Osteoblast (primary cell): Measurements from ENCODE around the gene SLC11A1. TPM values are rescaled to one million over a fixed set of nuclear protein-coding genes. Genes with fewer than 3 reads are reported as not detected.

Experiments
- DNase-seq: peaks from one replicate; pipeline ENCODE4 v3.0.0; 2011; ENCODE audit warnings: low spot score, mixed read lengths; ENCODE audit not compliant: insufficient read length; ENCODE audit errors: missing footprints
- H2AFZ ChIP-seq: 2 replicates; pipeline ENCODE4 v1.6.0; 2011; ENCODE audit warnings: mild to moderate bottlenecking, low read length
- H3K27ac ChIP-seq: 2 replicates; pipeline ENCODE4 v1.5.1; 2011; ENCODE audit warnings: mild to moderate bottlenecking, low read depth, low read length, moderate library complexity
- H3K27me3 ChIP-seq: 2 replicates; pipeline ENCODE4 v1.6.0; 2012; ENCODE audit warnings: mild to moderate bottlenecking, control low read depth, inconsistent platforms, low read length, moderate library complexity; ENCODE audit not compliant: insufficient read depth
- H3K36me3 ChIP-seq: 2 replicates; pipeline ENCODE4 v1.5.1; 2011; ENCODE audit warnings: mild to moderate bottlenecking, low read length, control low read depth, moderate library complexity; ENCODE audit not compliant: insufficient read depth
- H3K4me1 ChIP-seq: 2 replicates; pipeline ENCODE4 v1.5.1; 2011; ENCODE audit warnings: mild to moderate bottlenecking, low read length, control low read depth, moderate library complexity; ENCODE audit not compliant: insufficient read depth
- H3K4me2 ChIP-seq: 2 replicates; pipeline ENCODE4 v1.6.0; 2011; ENCODE audit warnings: mild to moderate bottlenecking, low read length; ENCODE audit not compliant: insufficient read depth
- H3K4me3 ChIP-seq: fragments of 200-600 bp; sonication (generic); 3 replicates; pipeline ENCODE4 v1.5.1; 2012; ENCODE audit warnings: mild to moderate bottlenecking, low read length, inconsistent platforms; ENCODE audit not compliant: insufficient read depth
- H3K79me2 ChIP-seq: 2 replicates; pipeline ENCODE4 v1.6.0; 2012; ENCODE audit warnings: mild to moderate bottlenecking, low read length, control low read depth, inconsistent platforms; ENCODE audit not compliant: insufficient read depth
- H3K9me3 ChIP-seq: 2 replicates; pipeline ENCODE4 v1.5.1; 2011; ENCODE audit warnings: low read depth, low read length, control low read depth
- H4K20me1 ChIP-seq: 2 replicates; pipeline ENCODE4 v1.6.0; 2012; ENCODE audit warnings: mild to moderate bottlenecking, low read length, control low read depth; ENCODE audit not compliant: insufficient read depth
- CTCF ChIP-seq: IDR thresholded peaks from 2 replicates; pipeline ENCODE4 v1.5.1; 2011; ENCODE audit warnings: mild to moderate bottlenecking, low read depth, low read length, moderate library complexity; ENCODE audit errors: extremely low read depth
- small RNA-seq: library from RNA; depleted of rRNA; stranded (forward); fragments of <200 nt; gene quantifications from one replicate; pipeline ENCODE3, GENCODE V24; 2012
- total RNA-seq: library from RNA; depleted of rRNA; stranded (reverse); fragments of >200 nt; gene quantifications from 2 replicates; pipeline ENCODE4 v1.2.3, GENCODE V29; 2012

SLC11A1 gene
- total RNA-seq, 1 donor, result 0.36 TPM

DNA sequence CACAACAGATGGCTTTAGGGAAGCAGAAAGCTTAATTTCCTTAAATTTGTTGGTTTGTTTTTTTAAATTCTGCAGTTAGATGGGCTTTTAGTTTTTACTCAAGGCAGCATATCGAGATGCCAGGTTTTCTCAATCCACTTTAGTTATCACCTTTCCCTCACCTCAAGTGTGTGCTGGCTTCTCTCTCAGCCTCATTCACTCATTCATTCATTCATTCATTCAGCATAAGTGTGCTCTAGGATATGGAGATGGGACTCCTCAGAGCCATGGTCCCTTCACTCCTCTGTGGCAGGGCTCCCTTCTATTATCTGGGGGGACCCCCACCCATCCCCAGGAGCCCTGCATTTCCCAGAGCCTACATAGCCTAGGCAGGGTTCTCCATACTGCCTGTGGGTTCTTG lies 55.9 kb downstream of the SLC11A1 start:
- Histone ChIP-seq H3K27me3 (no peaks in the 10 kb centered on the region), H3K36me3 (no peaks in the 10 kb centered on the region), H3K27ac (no peak overlapping the region), H3K4me3 (no peak overlapping the region), H3K4me2 (no peak overlapping the region), H4K20me1 (no peaks in the 10 kb centered on the region), H2AFZ (no peak overlapping the region), H3K79me2 (no peaks in the 10 kb centered on the region), H3K4me1 (no peaks in the 10 kb centered on the region), H3K9me3 (no peaks in the 10 kb centered on the region)
- no peak for TF ChIP-seq CTCF
- peak; percentile 8 for DNase-seq

- Histone ChIP-seq H3K9me3 (no peaks in the 10 kb centered on the region), H3K36me3 (no peaks in the 10 kb centered on the region), H3K27me3 (no peaks in the 10 kb centered on the region), H3K4me2 (no peak overlapping the region), H3K4me3 (no peak overlapping the region), H3K4me1 (no peaks in the 10 kb centered on the region), H4K20me1 (no peaks in the 10 kb centered on the region), H3K27ac (no peak overlapping the region), H3K79me2 (no peaks in the 10 kb centered on the region), H2AFZ (no peak overlapping the region)
- peak; percentile 19 for DNase-seq
- no peak for TF ChIP-seq CTCF
These were observed 56.5 kb downstream of the SLC11A1 start for GRCh38 chr2:218438596-218438995.

GRCh38 chr2:218444692-218445357 lies 62.8 kb downstream of the SLC11A1 start:
- no peak overlapping the region for H3K27ac ChIP-seq
- no peaks in the 10 kb centered on the region for H3K79me2 ChIP-seq
- H3K4me1 ChIP-seq, result no peaks in the 10 kb centered on the region
- H4K20me1 ChIP-seq, result no peaks in the 10 kb centered on the region
- H3K27me3 ChIP-seq, result no peaks in the 10 kb centered on the region
- H3K4me3 ChIP-seq, result no peak overlapping the region
- H2AFZ ChIP-seq, result no peak overlapping the region
- no peak for DNase-seq
- H3K36me3 ChIP-seq, result no peaks in the 10 kb centered on the region
- no peak overlapping the region for H3K4me2 ChIP-seq
- no peak for TF ChIP-seq CTCF
- no peaks in the 10 kb centered on the region for H3K9me3 ChIP-seq

- Histone ChIP-seq H3K79me2 (no peaks in the 10 kb centered on the region), H3K9me3 (no peaks in the 10 kb centered on the region), H4K20me1 (no peaks in the 10 kb centered on the region), H3K4me1 (no peaks in the 10 kb centered on the region), H3K36me3 (no peaks in the 10 kb centered on the region), H2AFZ (no peak overlapping the region), H3K27me3 (no peaks in the 10 kb centered on the region), H3K4me3 (no peak overlapping the region), H3K27ac (no peak overlapping the region), H3K4me2 (no peak overlapping the region)
- no peak for TF ChIP-seq CTCF
- DNase-seq, result no peak
These were observed 63.5 kb downstream of the SLC11A1 start for GRCh38 chr2:218445602-218446001.

Small RNA genes within 50 kb of the gene (small RNA-seq; reads per million reads assigned to genes)
- 2,139 reads per million, percentile 99 among the genes with 10 or more reads in this experiment for gene MIR26B
- gene MIR6810, result not detected

Other genes with a start within 250 kb of the SLC11A1 start
- not detected in 2 replicates for gene CXCR1, start 215.3 kb upstream of the SLC11A1 start, total RNA-seq
- gene ARPC2, start 165.1 kb upstream of the SLC11A1 start, total RNA-seq, result 301 and 315 TPM in 2 replicates
- 0.36 TPM in 1 of 2 replicates, not detected in the other for gene GPBAR1, start 121.3 kb upstream of the SLC11A1 start, total RNA-seq
- gene AAMP, start 112.1 kb upstream of the SLC11A1 start, total RNA-seq, result 85.7 and 97.0 TPM in 2 replicates
- 23.2 and 24.2 TPM in 2 replicates for gene PNKD, start 111.8 kb upstream of the SLC11A1 start, total RNA-seq
- gene TMBIM1, start 89.8 kb upstream of the SLC11A1 start, total RNA-seq, result 155 and 187 TPM in 2 replicates
- gene CATIP, start 25.4 kb upstream of the SLC11A1 start, total RNA-seq, result not detected in 2 replicates
- 53.3 and 71.7 TPM in 2 replicates for gene CTDSP1, start 17.6 kb downstream of the SLC11A1 start, total RNA-seq
- gene VIL1, start 36.9 kb downstream of the SLC11A1 start, total RNA-seq, result under 0.01 TPM in 1 of 2 replicates, not detected in the other
- gene USP37, start 186.1 kb downstream of the SLC11A1 start, total RNA-seq, result 12.4 and 15.2 TPM in 2 replicates
- gene CNOT9, start 186.6 kb downstream of the SLC11A1 start, total RNA-seq, result 47.1 and 50.3 TPM in 2 replicates
- gene PLCD4, start 225.6 kb downstream of the SLC11A1 start, total RNA-seq, result 2.5 and 4.4 TPM in 2 replicates